ENCODE data around the gene LZTS2. TPM values are rescaled to one million over a fixed set of nuclear protein-coding genes. Genes with fewer than 3 reads are reported as not detected.

The LZTS2 gene
- total RNA-seq, 5 donors from 2014 or later (not counting 1 experiment from before 2014, with no cell fraction given), result 16.4 to 39.5 (median 35.4) TPM

GRCh38 chr10:100982916-100983830 lies 16.4 kb upstream of the LZTS2 start:
- ChIA-PET CTCF (no interaction called here), POLR2A (no interaction called here)
- H3K36me3 Mint-ChIP-seq, result peaks cover 44% of the 10 kb centered on the region
- no peaks in the 10 kb centered on the region for H3K27me3 ChIP-seq (replicated peaks in 1 of 2; ENCODE audit: control insufficient read depth in 2 of 2, extremely low read depth in 1 of 2, insufficient read depth in 2 of 2, low read length in 1 of 2)
- no peaks in the 10 kb centered on the region for H3K27me3 Mint-ChIP-seq
- H3K27ac Mint-ChIP-seq, result no peak overlapping the region
- ATAC-seq (replicated peaks in 1 of 4) (no peak), DNase-seq (peak in 1 of 35 experiments; percentile 8)
- no peaks in the 10 kb centered on the region for H3K9me3 Mint-ChIP-seq
- H3K4me1 Mint-ChIP-seq, result peaks cover 18 to 34% (median 29%) of the 10 kb centered on the region in 3 donors
- no peaks in the 10 kb centered on the region for H3K9me3 ChIP-seq
- H3K27ac ChIP-seq (ENCODE audit: low read length), result no peak overlapping the region
- H3K4me1 ChIP-seq (ENCODE audit: control insufficient read depth in 1 of 2, extremely low read depth in 1 of 2, insufficient read depth in 2 of 2, low read length in 2 of 2), result peaks cover 7 to 22% of the 10 kb centered on the region in 2 experiments
- 95% methylated on average over 20 of the region's 24 CpGs for WGBS (ENCODE audit: insufficient coverage)
- no peak overlapping the region for H3K4me3 Mint-ChIP-seq
- peaks cover 12 to 35% of the 10 kb centered on the region in 2 donors for H3K36me3 ChIP-seq (ENCODE audit: control insufficient read depth in 2 of 2, extremely low read depth in 1 of 2, insufficient read depth in 1 of 2, low read length in 1 of 2)
- no peak overlapping the region for H3K4me3 ChIP-seq (ENCODE audit: control insufficient read depth in 1 of 2, extremely low read depth in 1 of 2, low read length in 1 of 2)

GRCh38 chr10:100983868-100984671 lies 15.5 kb upstream of the LZTS2 start:
- Mint-ChIP-seq H3K27ac (no peak overlapping the region), H3K4me3 (no peak overlapping the region), H3K27me3 (no peaks in the 10 kb centered on the region), H3K36me3 (peaks cover 42% of the 10 kb centered on the region), H3K9me3 (no peaks in the 10 kb centered on the region), H3K4me1 (peaks cover 18 to 35% (median 31%) of the 10 kb centered on the region in 3 donors)
- Histone ChIP-seq H3K36me3 (ENCODE audit: control insufficient read depth in 2 of 2, extremely low read depth in 1 of 2, insufficient read depth in 1 of 2, low read length in 1 of 2) (peaks cover 15 to 36% of the 10 kb centered on the region in 2 donors), H3K27me3 (replicated peaks in 1 of 2; ENCODE audit: control insufficient read depth in 2 of 2, extremely low read depth in 1 of 2, insufficient read depth in 2 of 2, low read length in 1 of 2) (no peaks in the 10 kb centered on the region), H3K4me3 (ENCODE audit: control insufficient read depth in 1 of 2, extremely low read depth in 1 of 2, low read length in 1 of 2) (no peak overlapping the region), H3K9me3 (no peaks in the 10 kb centered on the region), H3K4me1 (ENCODE audit: control insufficient read depth in 1 of 2, extremely low read depth in 1 of 2, insufficient read depth in 2 of 2, low read length in 2 of 2) (peaks cover 7 to 31% of the 10 kb centered on the region in 2 experiments), H3K27ac (ENCODE audit: low read length) (no peak overlapping the region)
- DNase-seq (no peak), ATAC-seq (replicated peaks in 1 of 4) (no peak)
- ChIA-PET POLR2A (no interaction called here), CTCF (interaction anchor here in 1 of 2 donors (1.5 kb wide), 1 partner anchor 30 kb away, joined by 5 read pairs; no protein-coding TSS in a partner anchor)
- 94% methylated on average over 8 of the region's 13 CpGs for WGBS (ENCODE audit: insufficient coverage)

GRCh38 chr10:100984672-100985177 lies 14.9 kb upstream of the LZTS2 start:
- no peaks in the 10 kb centered on the region for H3K27me3 Mint-ChIP-seq
- H3K4me3 Mint-ChIP-seq, result no peak overlapping the region
- Histone ChIP-seq H3K4me1 (ENCODE audit: control insufficient read depth in 1 of 2, extremely low read depth in 1 of 2, insufficient read depth in 2 of 2, low read length in 2 of 2) (peaks cover 7 to 38% of the 10 kb centered on the region in 2 experiments), H3K27me3 (replicated peaks in 1 of 2; ENCODE audit: control insufficient read depth in 2 of 2, extremely low read depth in 1 of 2, insufficient read depth in 2 of 2, low read length in 1 of 2) (no peaks in the 10 kb centered on the region), H3K27ac (ENCODE audit: low read length) (no peak overlapping the region), H3K9me3 (no peaks in the 10 kb centered on the region), H3K36me3 (ENCODE audit: control insufficient read depth in 2 of 2, extremely low read depth in 1 of 2, insufficient read depth in 1 of 2, low read length in 1 of 2) (peaks cover 16 to 35% of the 10 kb centered on the region in 2 donors), H3K4me3 (ENCODE audit: control insufficient read depth in 1 of 2, extremely low read depth in 1 of 2, low read length in 1 of 2) (no peak overlapping the region)
- no peak for ATAC-seq (replicated peaks in 1 of 4)
- peaks cover 41% of the 10 kb centered on the region for H3K36me3 Mint-ChIP-seq
- DNase-seq, result no peak
- POLR2A ChIA-PET, result no interaction called here
- peaks cover 21 to 41% (median 36%) of the 10 kb centered on the region in 3 donors for H3K4me1 Mint-ChIP-seq
- 91% methylated on average over 1 of the region's 2 CpGs for WGBS (ENCODE audit: insufficient coverage)
- H3K9me3 Mint-ChIP-seq, result no peaks in the 10 kb centered on the region
- H3K27ac Mint-ChIP-seq, result no peak overlapping the region
- CTCF ChIA-PET, result interaction anchor here in 1 of 2 donors (1.5 kb wide), 1 partner anchor 29 kb away, joined by 5 read pairs; no protein-coding TSS in a partner anchor

GRCh38 chr10:100985336-100985735 lies 14.3 kb upstream of the LZTS2 start:
- H3K4me1 ChIP-seq (ENCODE audit: control insufficient read depth in 1 of 2, extremely low read depth in 1 of 2, insufficient read depth in 2 of 2, low read length in 2 of 2), result peaks cover 7 to 39% of the 10 kb centered on the region in 2 experiments
- CTCF ChIA-PET, result interaction anchor here in 1 of 2 donors (1.5 kb wide), 1 partner anchor 29 kb away, joined by 5 read pairs; no protein-coding TSS in a partner anchor
- POLR2A ChIA-PET, result no interaction called here
- DNase-seq (no peak), ATAC-seq (replicated peaks in 1 of 4) (no peak)
- Mint-ChIP-seq H3K27me3 (no peaks in the 10 kb centered on the region), H3K4me1 (peaks cover 27 to 43% (median 38%) of the 10 kb centered on the region in 3 donors), H3K9me3 (no peaks in the 10 kb centered on the region), H3K4me3 (peak overlapping the region; percentile 89 to 99 (median 93)), H3K36me3 (peaks cover 40% of the 10 kb centered on the region), H3K27ac (no peak overlapping the region)
- H3K9me3 ChIP-seq, result no peaks in the 10 kb centered on the region
- no peak overlapping the region for H3K27ac ChIP-seq (ENCODE audit: low read length)
- no peaks in the 10 kb centered on the region for H3K27me3 ChIP-seq (replicated peaks in 1 of 2; ENCODE audit: control insufficient read depth in 2 of 2, extremely low read depth in 1 of 2, insufficient read depth in 2 of 2, low read length in 1 of 2)
- 80% methylated on average over 2 of the region's 5 CpGs for WGBS (ENCODE audit: insufficient coverage)
- no peak overlapping the region for H3K4me3 ChIP-seq (ENCODE audit: control insufficient read depth in 1 of 2, extremely low read depth in 1 of 2, low read length in 1 of 2)
- peaks cover 15 to 36% of the 10 kb centered on the region in 2 donors for H3K36me3 ChIP-seq (ENCODE audit: control insufficient read depth in 2 of 2, extremely low read depth in 1 of 2, insufficient read depth in 1 of 2, low read length in 1 of 2)

GRCh38 chr10:100986623-100986951 lies 13.0 kb upstream of the LZTS2 start:
- peak overlapping the region; percentile 20 for H3K27ac ChIP-seq (ENCODE audit: low read length)
- CTCF ChIA-PET, result interaction anchor here (1.0 to 3.3 kb wide), 3 partner anchors 11 to 45 kb away, joined by 3 to 11 read pairs (median 3); partner anchors contain the start of genes PDZD7 (in 1 of the 2) and SFXN3 (in 1 of the 2)

More at GRCh38 chr10:100986623-100986951, 13.0 kb upstream of the LZTS2 start:
- H3K4me3 Mint-ChIP-seq, result peak overlapping the region; percentile 89 to 99 (median 93)
- H3K9me3 Mint-ChIP-seq, result no peaks in the 10 kb centered on the region
- no peaks in the 10 kb centered on the region for H3K27me3 ChIP-seq (replicated peaks in 1 of 2; ENCODE audit: control insufficient read depth in 2 of 2, extremely low read depth in 1 of 2, insufficient read depth in 2 of 2, low read length in 1 of 2)
- no peak for ATAC-seq (replicated peaks in 1 of 4)
- H3K36me3 Mint-ChIP-seq, result peaks cover 46% of the 10 kb centered on the region
- peak overlapping the region; percentile 91 to 92 for H3K4me3 ChIP-seq (ENCODE audit: control insufficient read depth in 1 of 2, extremely low read depth in 1 of 2, low read length in 1 of 2)
- H3K4me1 Mint-ChIP-seq, result peaks cover 38 to 50% (median 44%) of the 10 kb centered on the region in 3 donors
- peak overlapping the region in 1 of 2 donors; percentile 96 for H3K27ac Mint-ChIP-seq
- H3K36me3 ChIP-seq (ENCODE audit: control insufficient read depth in 2 of 2, extremely low read depth in 1 of 2, insufficient read depth in 1 of 2, low read length in 1 of 2), result peaks cover 12 to 37% of the 10 kb centered on the region in 2 donors
- POLR2A ChIA-PET, result interaction anchor here (0.5 to 0.6 kb wide), 2 partner anchors 708 to 809 kb away, joined by 4 to 5 read pairs; partner anchors contain the start of gene FBXW4 (in 1 of the 2)
- DNase-seq, result no peak
- peaks cover 7 to 39% of the 10 kb centered on the region in 2 experiments for H3K4me1 ChIP-seq (ENCODE audit: control insufficient read depth in 1 of 2, extremely low read depth in 1 of 2, insufficient read depth in 2 of 2, low read length in 2 of 2)
- H3K27me3 Mint-ChIP-seq, result no peaks in the 10 kb centered on the region
- WGBS (ENCODE audit: insufficient coverage), result 37% methylated on average over 17 of the region's 17 CpGs
- H3K9me3 ChIP-seq, result no peaks in the 10 kb centered on the region

Data from T-cell (primary cell).